Gastrocnemius medialis (tissue), 4 donors: Measurements from ENCODE around the gene RYR3. TPM values are rescaled to one million over a fixed set of nuclear protein-coding genes. Genes with fewer than 3 reads are reported as not detected.
A peak's percentile ranks its signal among the peaks of the same experiment; 100 is the strongest.

Experiments used
- ATAC-seq, 2 donors: fragments of 150-250 bp; one replicate each; pipeline ENCODE4 v1.9.1; 2016
- DNase-seq, 2 donors: peaks; one replicate each; pipeline ENCODE4 v3.0.0-alpha.2; 2019
- H3K27ac ChIP-seq, 4 donors: fragments of 200-600 bp; sonication (generic); 1 replicate in 1 of 4; 2 replicates in 3 of 4; pipeline ENCODE4 v1.5.1; 2016 to 2018; ENCODE audit warnings: mild to moderate bottlenecking in 2 of 4, moderate library complexity in 1 of 4
- H3K27me3 ChIP-seq, 3 donors: fragments of 200-600 bp; sonication (generic) in 2 of 3; 1 replicate in 1 of 3; 2 replicates in 2 of 3; pipeline versions ENCODE4 v1.5.1 to v1.6.0; 2016 to 2019; ENCODE audit warnings: mild to moderate bottlenecking in 1 of 3, moderate library complexity in 1 of 3
- H3K36me3 ChIP-seq, 2 donors: fragments of 200-600 bp; sonication (generic) in 1 of 2; one replicate each; pipeline ENCODE4 v1.5.1; 2017 to 2018
- H3K4me1 ChIP-seq, 2 donors: fragments of 200-600 bp; sonication (generic) in 1 of 2; one replicate each; pipeline ENCODE4 v1.5.1; 2016 to 2017; ENCODE audit warnings: mild to moderate bottlenecking in 2 of 2
- H3K4me3 ChIP-seq, 4 donors: fragments of 200-600 bp; sonication (generic) in 3 of 4; 1 replicate in 1 of 4; 2 replicates in 3 of 4; pipeline ENCODE4 v1.5.1; 2016 to 2019; ENCODE audit warnings: mild to moderate bottlenecking in 2 of 4
- H3K9me3 ChIP-seq, 3 donors: fragments of 200-600 bp; sonication (generic) in 2 of 3; 1 replicate in 1 of 3; 2 replicates in 2 of 3; pipeline ENCODE4 v1.5.1; 2016 to 2019
- CTCF ChIP-seq, 5 experiments: fragments of 450-650 bp in 3 of 5; fragments of 200-600 bp in 2 of 5; sonication (generic) in 2 of 5; IDR thresholded peaks in 4 of 5; conservative IDR thresholded peaks in 1 of 5; 1 replicate in 4 of 5; 2 replicates in 1 of 5; pipeline ENCODE4 v1.5.1; 2016 to 2019; ENCODE audit warnings: antibody characterized with exemption in 5 of 5, mild to moderate bottlenecking in 3 of 5, moderate library complexity in 3 of 5
- POLR2A ChIP-seq, 2 donors: fragments of 450-650 bp; IDR thresholded peaks; one replicate each; pipeline ENCODE4 v1.6.1; 2017; ENCODE audit warnings: antibody characterized with exemption in 2 of 2, mild to moderate bottlenecking in 2 of 2, moderate library complexity in 2 of 2
- in situ Hi-C, 4 donors: fragments of 200-750 bp; cut with MboI; loops; one replicate each; pipeline versions ENCODE4 v1.15.0 to v1.8.0; 2017; ENCODE audit warnings: low sequenced_read_pairs in 4 of 4
- intact Hi-C: fragments of 100-400 bp; cut with DNase I; formaldehyde crosslinking; loops from one replicate; pipeline ENCODE4 v1.15.1; 2023; ENCODE audit warnings: low total_unique reads
- total RNA-seq, 4 donors: library from RNA; depleted of rRNA; stranded (reverse); fragments of >200 nt; gene quantifications; one replicate each; pipeline versions ENCODE4 v1.1.0 to v1.2.3, GENCODE V29; 2016

RYR3 gene
- total RNA-seq, 4 donors from 2014 or later, result 7.6 to 30.9 (median 20.6) TPM

- H3K4me1 ChIP-seq, result peaks cover 0 to 4% of the 10 kb centered on the region in 2 donors
- H3K27ac ChIP-seq, result no peak overlapping the region
- intact Hi-C loops, result no loop called here
- DNase-seq (no peak), ATAC-seq (no peak)
- TF ChIP-seq POLR2A (IDR thresholded peaks at IDR 0.05) (no peak), CTCF (IDR thresholded peaks at IDR 0.05 in 4 of 5, conservative IDR thresholded peaks at IDR 0.05 in 1 of 5) (no peak)
- in situ Hi-C loops, result no loop called here
- H3K27me3 ChIP-seq, result no peaks in the 10 kb centered on the region
- no peak overlapping the region for H3K4me3 ChIP-seq
- H3K9me3 ChIP-seq, result no peaks in the 10 kb centered on the region
- H3K36me3 ChIP-seq, result no peaks in the 10 kb centered on the region
Observed at GRCh38 chr15:33322091-33322490, 11.3 kb downstream of the RYR3 start.

- no peak for TF ChIP-seq CTCF (IDR thresholded peaks at IDR 0.05 in 4 of 5, conservative IDR thresholded peaks at IDR 0.05 in 1 of 5)
- TF ChIP-seq POLR2A (IDR thresholded peaks at IDR 0.05), result no peak
- ATAC-seq, result no peak
- in situ Hi-C loops, result no loop called here
Observed at GRCh38 chr15:33324609-33325008, 13.8 kb downstream of the RYR3 start.

GRCh38 chr15:33326908-33327307 lies 16.1 kb downstream of the RYR3 start:
- ATAC-seq (peak; percentile 75 to 92), DNase-seq (no peak)
- no peak overlapping the region for H3K4me3 ChIP-seq
- H3K9me3 ChIP-seq, result no peaks in the 10 kb centered on the region
- no peaks in the 10 kb centered on the region for H3K27me3 ChIP-seq
- in situ Hi-C loops, result no loop called here
- H3K36me3 ChIP-seq, result no peaks in the 10 kb centered on the region
- intact Hi-C loops, result loop anchor here (5.0 kb wide), 1 partner anchor 45 kb away; no protein-coding TSS in a partner anchor
- no peak overlapping the region for H3K27ac ChIP-seq
- H3K4me1 ChIP-seq, result peaks cover 0 to 4% of the 10 kb centered on the region in 2 donors
- TF ChIP-seq POLR2A (IDR thresholded peaks at IDR 0.05) (no peak), CTCF (IDR thresholded peaks at IDR 0.05 in 4 of 5, conservative IDR thresholded peaks at IDR 0.05 in 1 of 5) (no peak)

More at GRCh38 chr15:33324609-33325008, 13.8 kb downstream of the RYR3 start:
- Histone ChIP-seq H3K36me3 (no peaks in the 10 kb centered on the region), H3K4me3 (no peak overlapping the region), H3K4me1 (peaks cover 0 to 4% of the 10 kb centered on the region in 2 donors), H3K27me3 (no peaks in the 10 kb centered on the region), H3K9me3 (no peaks in the 10 kb centered on the region), H3K27ac (no peak overlapping the region)
- intact Hi-C loops, result loop anchor here (5.0 kb wide), 1 partner anchor 48 kb away; no protein-coding TSS in a partner anchor
- no peak for DNase-seq

GRCh38 chr15:33328106-33328505 lies 17.3 kb downstream of the RYR3 start:
- TF ChIP-seq POLR2A (IDR thresholded peaks at IDR 0.05) (no peak), CTCF (IDR thresholded peaks at IDR 0.05 in 4 of 5, conservative IDR thresholded peaks at IDR 0.05 in 1 of 5) (no peak)
- no peaks in the 10 kb centered on the region for H3K36me3 ChIP-seq
- intact Hi-C loops (loop anchor here (5.0 kb wide), 1 partner anchor 44 kb away; no protein-coding TSS in a partner anchor), in situ Hi-C loops (no loop called here)
- no peak overlapping the region for H3K27ac ChIP-seq
- H3K4me3 ChIP-seq, result no peak overlapping the region
- no peaks in the 10 kb centered on the region for H3K27me3 ChIP-seq
- no peaks in the 10 kb centered on the region for H3K9me3 ChIP-seq
- H3K4me1 ChIP-seq, result peaks cover 0 to 4% of the 10 kb centered on the region in 2 donors
- DNase-seq, result no peak
- ATAC-seq, result no peak

- DNase-seq (no peak), ATAC-seq (no peak)
- Histone ChIP-seq H3K27me3 (no peaks in the 10 kb centered on the region), H3K9me3 (no peaks in the 10 kb centered on the region), H3K27ac (no peak overlapping the region), H3K4me3 (no peak overlapping the region), H3K36me3 (no peaks in the 10 kb centered on the region), H3K4me1 (no peaks in the 10 kb centered on the region)
- intact Hi-C loops (loop anchor here (5.0 kb wide), 1 partner anchor 43 kb away; no protein-coding TSS in a partner anchor), in situ Hi-C loops (no loop called here)
- TF ChIP-seq CTCF (IDR thresholded peaks at IDR 0.05 in 4 of 5, conservative IDR thresholded peaks at IDR 0.05 in 1 of 5), result no peak
Observed at GRCh38 chr15:33329457-33329856, 18.7 kb downstream of the RYR3 start.
